SKM-1 (cell line): ENCODE measurements around the gene RANBP9.

Experiments used
- DNase-seq: peaks from one replicate; lab custom pipeline; 2025; ENCODE audit not compliant: unreplicated experiment; lab: John Stamatoyannopoulos, UW

The RANBP9 gene

GRCh38 chr6:13711324-13711732, 307 bp downstream of the RANBP9 start:
- no peak for DNase-seq

- no peak for DNase-seq
These were observed 897 bp downstream of the RANBP9 start for GRCh38 chr6:13710552-13711323.

DNA sequence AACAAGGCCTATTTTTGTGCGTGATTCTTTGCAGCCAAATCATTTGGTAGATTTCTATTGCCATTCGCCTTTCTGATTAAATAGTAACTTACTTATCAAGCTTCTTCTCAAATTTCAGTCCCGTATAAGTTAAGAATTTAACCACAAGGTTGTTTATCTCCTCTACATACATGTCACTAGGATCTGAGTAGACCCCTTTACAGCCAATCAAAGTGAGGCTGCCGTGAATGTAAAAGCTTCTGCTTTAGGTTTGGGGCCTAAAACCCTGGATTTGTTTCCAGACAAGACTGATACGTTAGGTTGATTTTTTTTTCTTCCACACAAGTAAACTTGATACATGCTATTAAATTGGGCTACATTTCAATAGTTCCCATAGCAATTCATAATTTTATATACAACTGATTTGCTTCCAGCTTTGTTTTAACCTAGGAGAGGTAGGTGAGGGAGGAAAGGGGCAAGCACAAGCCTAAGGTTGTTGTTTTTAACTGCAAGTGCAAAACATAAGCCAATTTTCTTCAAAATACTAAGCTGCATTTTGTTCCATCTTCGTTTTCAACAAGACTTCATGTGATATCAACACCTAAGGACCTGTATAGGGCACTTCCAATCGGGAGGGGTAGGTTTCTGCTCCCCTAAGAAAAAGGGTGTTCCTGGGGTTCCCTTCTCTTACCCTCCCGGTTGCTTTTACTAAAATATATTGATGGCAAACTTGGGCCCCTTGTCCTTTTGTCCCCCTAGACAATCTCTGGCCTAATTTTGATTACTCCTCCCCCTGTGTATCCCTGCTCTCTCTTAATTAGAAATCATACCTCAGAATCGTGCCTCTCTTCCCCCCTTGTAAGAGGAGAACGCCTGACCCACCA, 1.7 kb downstream of the RANBP9 start:
- DNase-seq: no peak

- no peak for DNase-seq
These were observed 2.9 kb downstream of the RANBP9 start for GRCh38 chr6:13708736-13709135.

DNA sequence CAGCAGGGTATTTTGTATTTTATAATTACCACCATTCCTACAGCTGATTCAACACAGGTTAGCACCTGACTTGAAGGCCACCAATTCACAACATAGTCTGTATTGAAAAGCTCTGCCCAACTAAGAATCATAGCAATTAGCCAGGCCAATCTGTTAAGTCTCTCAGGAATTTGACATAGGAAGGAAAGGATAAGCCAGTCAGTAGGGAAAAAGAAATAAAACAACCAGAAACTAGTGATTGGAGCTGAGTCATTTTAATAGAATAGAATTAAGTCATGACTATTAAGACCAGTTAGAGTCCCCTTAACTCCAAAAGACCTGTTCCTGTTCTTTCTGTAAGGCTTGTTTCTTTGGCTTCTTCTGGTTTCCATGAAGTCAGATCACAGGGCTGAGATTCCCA, 8.1 kb downstream of the RANBP9 start:
- no peak for DNase-seq

DNA sequence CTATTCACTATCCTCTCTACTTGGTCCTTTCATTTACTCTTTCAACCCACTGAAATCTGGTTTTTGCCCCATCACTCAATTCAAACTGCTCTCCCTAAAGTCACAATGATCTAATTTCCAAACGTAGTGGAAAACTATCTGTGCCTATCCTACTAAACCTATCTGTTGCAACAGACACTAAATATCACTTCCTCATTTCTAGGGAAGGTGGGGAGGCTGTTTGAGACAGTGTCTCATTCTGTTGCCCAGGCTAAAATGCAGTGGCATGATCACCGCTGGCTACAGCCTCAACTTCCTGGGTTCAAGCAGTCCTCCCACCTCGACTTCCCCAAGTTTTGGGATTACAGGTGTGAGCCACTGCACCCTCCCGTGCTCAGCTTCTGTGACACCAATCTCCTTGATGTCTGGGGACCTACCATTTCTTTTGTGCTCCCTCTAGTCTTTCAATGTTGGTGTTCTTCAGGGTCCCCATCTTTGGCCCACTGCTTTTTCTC, 8.8 kb downstream of the RANBP9 start:
- DNase-seq: peak; percentile 55

DNA sequence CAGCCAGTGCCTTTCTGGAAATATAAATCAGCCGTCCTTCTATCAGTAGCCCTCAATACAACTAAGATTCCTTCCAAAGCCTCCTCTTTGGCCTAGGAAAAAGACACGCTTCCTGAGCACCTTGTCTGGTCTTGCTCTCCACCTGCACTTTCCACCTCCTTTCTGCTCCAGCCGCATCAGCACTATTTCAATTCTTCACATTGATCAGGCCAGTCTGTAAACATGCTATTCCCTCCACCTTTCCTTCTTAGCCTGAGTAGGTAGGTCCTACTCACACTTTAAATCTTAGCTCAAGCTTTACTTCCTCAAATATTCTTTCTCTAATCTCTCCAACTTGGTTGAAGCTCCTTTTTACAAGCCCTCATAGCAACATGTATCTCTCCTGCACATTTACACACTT, 11.4 kb downstream of the RANBP9 start:
- no peak for DNase-seq

- DNase-seq: no peak
These were observed 12.9 kb downstream of the RANBP9 start for GRCh38 chr6:13698715-13699114.

DNA sequence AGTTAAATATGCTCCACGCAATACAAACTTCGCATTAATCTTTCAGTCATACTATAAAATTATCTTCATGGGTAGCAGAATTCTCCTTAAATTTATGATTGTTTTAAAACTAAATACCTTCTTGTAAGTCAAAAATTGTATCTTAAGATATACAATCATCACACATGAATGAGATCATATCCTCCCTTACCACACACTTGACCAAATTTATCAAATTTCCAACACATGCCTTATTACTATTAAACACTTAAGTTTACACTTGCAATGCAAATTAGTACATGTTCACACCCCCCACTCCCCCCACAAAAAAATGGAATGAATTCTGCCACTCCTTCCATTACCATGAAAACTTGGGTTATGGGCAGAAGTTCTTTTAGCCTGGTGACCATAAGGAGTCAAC, 13.8 kb downstream of the RANBP9 start:
- no peak for DNase-seq

- DNase-seq: no peak
These were observed 15.4 kb downstream of the RANBP9 start for GRCh38 chr6:13696226-13696625.

GRCh38 chr6:13695252-13695651, 16.4 kb downstream of the RANBP9 start:
- no peak for DNase-seq

- no peak for DNase-seq
These were observed 17.1 kb downstream of the RANBP9 start for GRCh38 chr6:13694562-13694961.

DNA sequence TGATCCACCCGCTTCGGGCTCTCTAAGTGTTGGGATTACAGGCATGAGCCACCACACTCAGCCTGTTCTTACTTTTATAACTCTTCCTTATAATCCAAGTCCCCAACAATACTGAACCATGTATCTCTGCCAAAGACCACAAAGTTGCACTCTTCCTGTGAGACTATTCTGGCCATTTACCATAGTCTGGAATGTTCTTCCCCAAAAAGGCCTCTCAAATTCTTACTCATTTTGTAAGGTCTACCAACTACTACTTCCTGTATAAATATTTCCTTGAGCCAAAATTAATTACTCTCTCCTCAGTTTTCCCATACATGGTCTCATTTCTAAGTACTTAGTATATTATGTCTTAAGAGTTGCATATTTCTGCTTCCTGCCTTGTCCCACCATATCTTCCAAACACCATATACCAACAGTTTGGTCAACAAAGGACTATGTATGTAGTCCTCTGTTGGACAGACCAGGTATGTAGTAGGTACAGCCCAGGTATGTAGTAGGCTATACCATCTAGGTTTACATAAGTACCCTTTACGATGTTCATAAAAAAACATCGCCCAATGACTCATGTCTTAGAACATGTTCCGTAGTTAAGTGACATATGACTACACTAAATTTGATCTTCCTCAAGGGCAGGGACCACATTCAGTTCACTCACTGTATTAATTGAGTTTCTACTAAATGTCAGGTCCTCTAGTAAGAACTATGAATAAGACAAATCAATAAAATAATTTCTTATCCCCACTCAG, 22.0 kb downstream of the RANBP9 start:
- DNase-seq: no peak

GRCh38 chr6:13688692-13689196, 22.9 kb downstream of the RANBP9 start:
- DNase-seq: no peak

GRCh38 chr6:13687917-13688351, 23.7 kb downstream of the RANBP9 start:
- no peak for DNase-seq

GRCh38 chr6:13684855-13685254, 26.8 kb downstream of the RANBP9 start:
- DNase-seq: no peak

- DNase-seq: no peak
These were observed 28.6 kb downstream of the RANBP9 start for GRCh38 chr6:13683038-13683437.

GRCh38 chr6:13682346-13682745, 29.3 kb downstream of the RANBP9 start:
- DNase-seq: no peak

DNA sequence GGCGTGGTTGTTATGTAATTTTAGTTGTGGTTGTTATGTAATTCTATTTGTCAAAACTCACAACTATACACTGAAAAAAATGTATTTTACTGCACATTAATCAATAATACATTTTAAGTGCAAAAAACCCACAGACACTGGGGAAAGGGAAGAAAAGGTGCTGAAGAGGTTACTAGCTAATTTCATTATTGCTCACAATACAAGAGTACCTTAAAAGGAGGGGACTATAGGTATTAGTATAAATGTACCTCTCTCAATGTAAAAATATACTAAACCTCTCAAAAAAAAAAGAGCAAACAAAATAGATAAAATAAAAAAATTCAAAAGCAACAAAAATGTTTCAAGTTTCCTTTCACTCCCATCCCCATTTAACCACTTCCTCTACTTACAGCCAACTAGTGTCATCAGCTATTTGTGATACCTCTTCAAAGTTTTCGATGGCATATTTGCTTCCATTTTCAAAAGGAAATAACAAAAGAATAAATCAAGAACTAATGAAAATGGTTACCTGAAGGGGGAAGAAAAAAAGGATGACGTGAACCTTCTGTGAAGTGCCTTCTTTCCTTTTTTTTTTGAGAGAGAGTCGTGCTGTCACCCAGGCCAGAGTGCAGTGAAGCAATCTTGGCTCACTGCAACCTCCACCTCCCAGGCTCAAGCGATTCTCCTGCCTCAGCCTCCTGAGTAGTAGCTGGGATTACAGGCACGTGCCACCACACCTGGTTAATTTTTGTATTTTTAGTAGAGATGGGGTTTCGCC, 30.2 kb downstream of the RANBP9 start:
- DNase-seq: no peak

DNA sequence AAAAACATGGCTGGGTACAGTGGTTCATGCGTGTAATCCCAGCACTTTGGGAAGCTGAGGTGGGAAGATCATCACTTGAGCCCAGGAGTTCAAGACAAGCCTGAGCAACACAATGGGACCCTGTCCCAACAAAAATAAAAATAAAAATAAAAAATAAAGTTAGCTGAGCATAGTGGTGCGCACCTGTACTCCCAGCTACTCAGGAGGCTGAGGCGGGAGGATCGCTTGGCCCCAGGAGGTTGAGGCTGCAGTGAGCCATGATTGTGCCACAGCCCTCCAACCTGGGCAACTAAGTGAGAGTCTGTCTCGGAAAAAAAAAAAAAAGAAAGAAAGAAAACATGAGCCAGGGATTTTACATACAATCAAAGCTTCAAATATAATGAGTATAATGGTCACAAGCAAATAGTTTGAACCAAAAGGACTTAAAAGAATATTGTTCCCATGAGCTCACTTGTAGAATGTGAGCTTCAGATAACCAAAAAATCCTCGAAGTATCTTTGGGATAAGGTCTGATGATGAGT, 31.1 kb downstream of the RANBP9 start:
- no peak for DNase-seq
